GM18909 (cell line): ENCODE data around the gene PTHLH.

Experiments used
- ATAC-seq: cut with Tn5 transposase; IDR thresholded peaks from one replicate; pipeline ENCODE4 v1.9.1; 2021; ENCODE audit warnings: mild to moderate bottlenecking; ENCODE audit not compliant: unreplicated experiment, poor library complexity

The PTHLH gene

GRCh38 chr12:27946421-27946820, 26.1 kb downstream of the PTHLH start:
- no peak for ATAC-seq

GRCh38 chr12:27940756-27941402, 31.7 kb downstream of the PTHLH start:
- peak; percentile 91 for ATAC-seq

- no peak for ATAC-seq
These were observed 32.3 kb downstream of the PTHLH start for GRCh38 chr12:27940245-27940644.

GRCh38 chr12:27937768-27938167, 34.8 kb downstream of the PTHLH start:
- no peak for ATAC-seq

GRCh38 chr12:27936196-27936595, 36.3 kb downstream of the PTHLH start:
- no peak for ATAC-seq

GRCh38 chr12:27934276-27934675, 38.3 kb downstream of the PTHLH start:
- ATAC-seq: no peak

- ATAC-seq: no peak
These were observed 41.1 kb downstream of the PTHLH start for GRCh38 chr12:27931390-27931789.

- no peak for ATAC-seq
These were observed 45.2 kb downstream of the PTHLH start for GRCh38 chr12:27927347-27927746.

GRCh38 chr12:27924350-27925135, 48.0 kb downstream of the PTHLH start:
- ATAC-seq: no peak

- no peak for ATAC-seq
These were observed 49.9 kb downstream of the PTHLH start for GRCh38 chr12:27922531-27923139.

- no peak for ATAC-seq
These were observed 52.8 kb downstream of the PTHLH start for GRCh38 chr12:27919671-27920235.

GRCh38 chr12:27915536-27915935, 57.0 kb downstream of the PTHLH start:
- no peak for ATAC-seq

GRCh38 chr12:27915021-27915420, 57.5 kb downstream of the PTHLH start:
- ATAC-seq: no peak

GRCh38 chr12:27913999-27914614, 58.4 kb downstream of the PTHLH start:
- peak; percentile 46 for ATAC-seq

GRCh38 chr12:27911397-27911796, 61.1 kb downstream of the PTHLH start:
- no peak for ATAC-seq
